PC-3 (cell line): ENCODE results near the gene KRT86.

Source experiments
- EZH2 ChIP-seq: fragments of 300-600 bp; sonication (generic); IDR thresholded peaks from one replicate; pipeline ENCODE4 v1.6.1; 2017; ENCODE audit warnings: antibody characterized with exemption, mild to moderate bottlenecking, low read length; ENCODE audit not compliant: unreplicated experiment
- EZH2phosphoT487 ChIP-seq: fragments of 300-600 bp; sonication (generic); IDR thresholded peaks from 2 replicates; pipeline ENCODE4 v1.6.1; 2018; ENCODE audit warnings: mild to moderate bottlenecking, antibody characterized with exemption, low read length, borderline replicate concordance
- TF ChIP-seq, protein P1 (sequence below): fragments of 300-600 bp; sonication (generic); conservative IDR thresholded peaks from 2 replicates; pipeline ENCODE4 v1.5.1; 2017; ENCODE audit warnings: antibody characterized with exemption, low read depth, mild to moderate bottlenecking, low read length

DNA sequence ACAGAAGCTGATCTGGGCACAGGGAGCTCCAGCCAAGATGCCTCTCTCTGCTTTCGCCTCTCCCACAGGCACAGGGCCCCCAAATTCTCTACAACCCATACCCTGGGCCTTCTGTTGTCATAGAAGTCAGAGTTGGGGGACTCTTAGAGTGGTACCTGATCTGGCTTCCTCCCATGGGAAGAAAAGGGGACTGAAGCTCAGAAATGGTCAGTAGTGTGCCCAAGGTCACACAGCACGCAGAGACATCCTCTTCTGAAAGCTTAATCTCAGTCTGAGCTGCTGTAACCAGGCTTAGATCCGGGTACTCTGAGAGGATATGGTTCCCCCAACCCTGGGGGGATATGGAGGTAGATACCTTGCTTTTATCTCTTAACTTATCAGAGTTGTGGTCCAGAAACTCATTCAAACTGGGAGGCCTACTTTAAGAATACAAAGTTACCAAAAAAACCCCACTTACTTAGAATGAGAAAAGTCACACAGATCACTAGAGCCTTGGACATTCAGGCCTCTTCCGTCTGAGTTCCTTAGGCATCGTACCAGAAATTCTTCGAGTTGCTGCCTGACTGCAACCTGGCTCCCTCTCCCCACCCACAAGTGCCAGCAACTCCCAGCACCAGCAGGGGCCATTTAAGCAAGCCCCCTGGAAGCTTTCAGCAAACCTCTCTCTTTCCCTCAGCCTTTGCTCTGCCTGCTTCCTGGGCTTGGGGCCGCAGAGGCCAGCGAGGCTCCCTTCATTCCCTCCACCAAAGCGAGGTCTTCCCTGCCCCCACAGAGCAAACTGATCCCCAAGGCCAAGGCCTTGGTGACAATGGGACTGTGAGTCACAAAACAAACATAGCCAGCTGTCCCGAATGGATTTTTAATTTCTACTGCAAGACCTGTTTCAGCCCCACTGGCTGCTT is 27.5 kb upstream of the KRT86 start:
- TF ChIP-seq, protein P1, sequence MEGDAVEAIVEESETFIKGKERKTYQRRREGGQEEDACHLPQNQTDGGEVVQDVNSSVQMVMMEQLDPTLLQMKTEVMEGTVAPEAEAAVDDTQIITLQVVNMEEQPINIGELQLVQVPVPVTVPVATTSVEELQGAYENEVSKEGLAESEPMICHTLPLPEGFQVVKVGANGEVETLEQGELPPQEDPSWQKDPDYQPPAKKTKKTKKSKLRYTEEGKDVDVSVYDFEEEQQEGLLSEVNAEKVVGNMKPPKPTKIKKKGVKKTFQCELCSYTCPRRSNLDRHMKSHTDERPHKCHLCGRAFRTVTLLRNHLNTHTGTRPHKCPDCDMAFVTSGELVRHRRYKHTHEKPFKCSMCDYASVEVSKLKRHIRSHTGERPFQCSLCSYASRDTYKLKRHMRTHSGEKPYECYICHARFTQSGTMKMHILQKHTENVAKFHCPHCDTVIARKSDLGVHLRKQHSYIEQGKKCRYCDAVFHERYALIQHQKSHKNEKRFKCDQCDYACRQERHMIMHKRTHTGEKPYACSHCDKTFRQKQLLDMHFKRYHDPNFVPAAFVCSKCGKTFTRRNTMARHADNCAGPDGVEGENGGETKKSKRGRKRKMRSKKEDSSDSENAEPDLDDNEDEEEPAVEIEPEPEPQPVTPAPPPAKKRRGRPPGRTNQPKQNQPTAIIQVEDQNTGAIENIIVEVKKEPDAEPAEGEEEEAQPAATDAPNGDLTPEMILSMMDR, result no peak
- TF ChIP-seq EZH2 (no peak), EZH2phosphoT487 (no peak)
